ENCODE measurements around the gene VSIG10L2. TPM values are rescaled to one million over a fixed set of nuclear protein-coding genes. Genes with fewer than 3 reads are reported as not detected.

The VSIG10L2 gene
- total RNA-seq, 1 donor from 2014 or later = not detected

DNA sequence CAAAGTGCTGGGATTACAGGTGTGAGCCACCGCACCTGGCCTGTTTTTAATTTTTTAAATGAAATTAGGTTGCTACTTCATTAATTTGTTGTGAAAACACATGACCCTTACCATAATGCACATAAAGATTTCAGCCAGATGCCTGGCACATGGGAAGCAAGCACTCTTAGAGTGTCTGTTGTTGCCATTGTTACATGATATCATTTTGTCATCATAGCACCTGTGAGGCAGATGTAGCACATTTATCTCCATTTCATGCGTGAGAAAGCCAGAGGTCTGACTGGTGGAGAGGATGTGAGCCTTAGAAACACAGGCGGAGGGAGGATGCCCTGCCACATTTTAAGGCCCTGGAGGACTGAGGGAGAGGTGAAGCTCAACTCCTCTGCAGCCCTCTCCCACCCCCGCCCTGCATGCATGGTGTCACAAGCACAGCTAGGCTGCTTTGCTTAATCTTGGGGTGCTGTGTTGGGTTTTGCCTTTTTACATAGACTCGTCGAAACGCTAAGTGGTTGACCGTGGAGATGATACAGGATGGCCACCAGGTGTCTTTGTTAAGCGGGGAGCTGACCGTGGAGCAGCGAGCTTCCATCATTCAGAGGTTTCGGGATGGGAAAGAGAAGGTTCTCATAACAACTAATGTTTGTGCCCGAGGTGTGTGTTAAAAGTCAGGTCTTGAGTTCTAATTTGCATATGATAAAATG is 27.6 kb upstream of the VSIG10L2 start:
- Mint-ChIP-seq H3K4me1 (ENCODE audit: low read depth, unreplicated experiment) (no peaks in the 10 kb centered on the region), H3K36me3 (ENCODE audit: low read depth, unreplicated experiment) (no peaks in the 10 kb centered on the region), H3K27ac (ENCODE audit: unreplicated experiment) (no peak overlapping the region), H3K27me3 (ENCODE audit: low read depth, unreplicated experiment) (peaks cover 19% of the 10 kb centered on the region), H3K9me3 (ENCODE audit: unreplicated experiment) (no peaks in the 10 kb centered on the region), H3K4me3 (ENCODE audit: unreplicated experiment) (no peak overlapping the region)
- no peak overlapping the region for H3K4me2 ChIP-seq (ENCODE audit: low read length)
- no peaks in the 10 kb centered on the region for H3K36me3 ChIP-seq (ENCODE audit: insufficient read depth, low read length)
- H4K20me1 ChIP-seq (ENCODE audit: insufficient read depth, low read length) = no peaks in the 10 kb centered on the region
- H3K4me3 ChIP-seq (ENCODE audit: insufficient read depth, low read depth, low read length) = no peak overlapping the region
- peaks cover 22% of the 10 kb centered on the region for H3K27me3 ChIP-seq (ENCODE audit: insufficient read depth, low read length)
- no peak for TF ChIP-seq CTCF (IDR thresholded peaks at IDR 0.05; ENCODE audit: insufficient read depth, low read depth, low read length)
- TF ChIP-seq EZH2 (IDR thresholded peaks at IDR 0.05; ENCODE audit: insufficient read depth, low read length) = no peak
- H3K27ac ChIP-seq (ENCODE audit: low read depth, low read length) = no peak overlapping the region
- FAIRE-seq (no peak), DNase-seq (ENCODE audit: low read depth) (no peak)
- H3K9ac ChIP-seq (ENCODE audit: low read length) = no peak overlapping the region
- no peaks in the 10 kb centered on the region for H3K79me2 ChIP-seq (ENCODE audit: insufficient read depth, low read length)
- H3K9me3 ChIP-seq (ENCODE audit: insufficient read depth, low read depth, low read length) = no peaks in the 10 kb centered on the region
- H2AFZ ChIP-seq (ENCODE audit: low read depth, low read length) = no peak overlapping the region
- no peaks in the 10 kb centered on the region for H3K4me1 ChIP-seq (ENCODE audit: insufficient read depth, low read length)

- DNase-seq (ENCODE audit: low read depth) = no peak
- no peak overlapping the region for H3K4me2 ChIP-seq (ENCODE audit: low read length)
- H2AFZ ChIP-seq (ENCODE audit: low read depth, low read length) = no peak overlapping the region
- no peaks in the 10 kb centered on the region for H3K79me2 ChIP-seq (ENCODE audit: insufficient read depth, low read length)
- TF ChIP-seq CTCF (IDR thresholded peaks at IDR 0.05; ENCODE audit: insufficient read depth, low read depth, low read length) = no peak
- TF ChIP-seq EZH2 (IDR thresholded peaks at IDR 0.05; ENCODE audit: insufficient read depth, low read length) = no peak
- H3K9ac ChIP-seq (ENCODE audit: low read length) = no peak overlapping the region
- Mint-ChIP-seq H3K27me3 (ENCODE audit: low read depth, unreplicated experiment) (peaks cover 17% of the 10 kb centered on the region), H3K36me3 (ENCODE audit: low read depth, unreplicated experiment) (no peaks in the 10 kb centered on the region), H3K27ac (ENCODE audit: unreplicated experiment) (no peak overlapping the region), H3K4me1 (ENCODE audit: low read depth, unreplicated experiment) (peaks cover 4% of the 10 kb centered on the region), H3K9me3 (ENCODE audit: unreplicated experiment) (no peaks in the 10 kb centered on the region), H3K4me3 (ENCODE audit: unreplicated experiment) (no peak overlapping the region)
- H3K4me1 ChIP-seq (ENCODE audit: insufficient read depth, low read length) = no peaks in the 10 kb centered on the region
- no peaks in the 10 kb centered on the region for H3K9me3 ChIP-seq (ENCODE audit: insufficient read depth, low read depth, low read length)
- no peak overlapping the region for H3K4me3 ChIP-seq (ENCODE audit: insufficient read depth, low read depth, low read length)
- H4K20me1 ChIP-seq (ENCODE audit: insufficient read depth, low read length) = no peaks in the 10 kb centered on the region
- no peak overlapping the region for H3K27ac ChIP-seq (ENCODE audit: low read depth, low read length)
- no peaks in the 10 kb centered on the region for H3K36me3 ChIP-seq (ENCODE audit: insufficient read depth, low read length)
- H3K27me3 ChIP-seq (ENCODE audit: insufficient read depth, low read length) = peaks cover 15% of the 10 kb centered on the region
- FAIRE-seq = no peak
Observed at GRCh38 chr11:125921042-125921441, 24.8 kb upstream of the VSIG10L2 start.

DNA sequence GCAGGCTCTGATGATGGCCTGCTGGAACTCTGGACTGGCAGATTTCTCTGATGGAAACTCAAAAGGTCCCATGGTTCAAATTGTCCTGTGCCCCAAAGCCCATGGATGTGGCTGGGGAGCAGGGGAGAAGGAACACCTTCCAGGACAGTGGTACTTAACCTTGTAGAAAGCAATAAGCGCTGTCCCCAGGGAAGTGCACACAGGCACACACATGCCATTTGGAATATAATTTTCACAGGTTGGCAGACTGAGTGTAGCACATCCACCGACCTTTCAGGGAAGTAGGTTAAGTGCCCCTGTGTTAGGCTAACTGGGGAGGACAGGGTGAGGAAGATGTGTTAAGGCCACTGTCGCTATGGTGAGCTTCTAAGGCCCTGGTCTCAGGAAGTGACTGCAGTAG is 23.7 kb upstream of the VSIG10L2 start:
- no peak overlapping the region for H3K4me2 ChIP-seq (ENCODE audit: low read length)
- no peak for DNase-seq (ENCODE audit: low read depth)
- no peaks in the 10 kb centered on the region for H3K36me3 ChIP-seq (ENCODE audit: insufficient read depth, low read length)
- H4K20me1 ChIP-seq (ENCODE audit: insufficient read depth, low read length) = no peaks in the 10 kb centered on the region
- H3K4me3 Mint-ChIP-seq (ENCODE audit: unreplicated experiment) = no peak overlapping the region
- no peak overlapping the region for H2AFZ ChIP-seq (ENCODE audit: low read depth, low read length)
- FAIRE-seq = no peak
- H3K9me3 ChIP-seq (ENCODE audit: insufficient read depth, low read depth, low read length) = no peaks in the 10 kb centered on the region
- no peaks in the 10 kb centered on the region for H3K36me3 Mint-ChIP-seq (ENCODE audit: low read depth, unreplicated experiment)
- H3K4me1 ChIP-seq (ENCODE audit: insufficient read depth, low read length) = no peaks in the 10 kb centered on the region
- H3K27me3 ChIP-seq (ENCODE audit: insufficient read depth, low read length) = peaks cover 7% of the 10 kb centered on the region
- no peak overlapping the region for H3K4me3 ChIP-seq (ENCODE audit: insufficient read depth, low read depth, low read length)
- no peaks in the 10 kb centered on the region for H3K79me2 ChIP-seq (ENCODE audit: insufficient read depth, low read length)
- H3K27ac Mint-ChIP-seq (ENCODE audit: unreplicated experiment) = no peak overlapping the region
- peaks cover 4% of the 10 kb centered on the region for H3K4me1 Mint-ChIP-seq (ENCODE audit: low read depth, unreplicated experiment)
- TF ChIP-seq EZH2 (IDR thresholded peaks at IDR 0.05; ENCODE audit: insufficient read depth, low read length) (no peak), CTCF (IDR thresholded peaks at IDR 0.05; ENCODE audit: insufficient read depth, low read depth, low read length) (no peak)
- no peak overlapping the region for H3K27ac ChIP-seq (ENCODE audit: low read depth, low read length)
- peaks cover 17% of the 10 kb centered on the region for H3K27me3 Mint-ChIP-seq (ENCODE audit: low read depth, unreplicated experiment)
- H3K9me3 Mint-ChIP-seq (ENCODE audit: unreplicated experiment) = no peaks in the 10 kb centered on the region
- no peak overlapping the region for H3K9ac ChIP-seq (ENCODE audit: low read length)

Measured in astrocyte (in vitro differentiated cells and primary cell).